Adipocyte (in vitro differentiated cells): ENCODE measurements around the gene CBX5.
"Not testable (repeated sequence)": the region's sequence is repeated elsewhere in the genome, so short reads cannot be mapped to it uniquely, and the experiment has no call there.

Source experiments
- DNase-seq: peaks from one replicate; pipeline ENCODE4 v3.0.0-alpha.2; 2015; ENCODE audit warnings: low read depth
- H3K27me3 ChIP-seq: replicated peaks from 2 replicates; pipeline ENCODE4 v1.7.0; 2013; ENCODE audit warnings: mild to moderate bottlenecking, low read length, moderate library complexity; ENCODE audit not compliant: control insufficient read depth, insufficient read depth
- H3K36me3 ChIP-seq: 2 replicates; pipeline ENCODE4 v1.7.0; 2013; ENCODE audit warnings: low read length, mild to moderate bottlenecking, moderate library complexity; ENCODE audit not compliant: control insufficient read depth, insufficient read depth, severe bottlenecking
- H3K4me1 ChIP-seq: 2 replicates; pipeline ENCODE4 v1.7.0; 2013; ENCODE audit warnings: mild to moderate bottlenecking, low read length, moderate library complexity; ENCODE audit not compliant: control insufficient read depth, insufficient read depth
- H3K4me3 ChIP-seq: 2 replicates; pipeline ENCODE4 v1.7.0; 2013; ENCODE audit warnings: mild to moderate bottlenecking, low read length, moderate library complexity
- H3K9ac ChIP-seq: 2 replicates; pipeline ENCODE4 v1.7.0; 2013; ENCODE audit warnings: mild to moderate bottlenecking, low read length, moderate library complexity
- H3K9me3 ChIP-seq: 2 replicates; pipeline ENCODE4 v1.7.0; 2013; ENCODE audit warnings: mild to moderate bottlenecking, low read length, moderate library complexity; ENCODE audit not compliant: control insufficient read depth

Gene CBX5

DNA sequence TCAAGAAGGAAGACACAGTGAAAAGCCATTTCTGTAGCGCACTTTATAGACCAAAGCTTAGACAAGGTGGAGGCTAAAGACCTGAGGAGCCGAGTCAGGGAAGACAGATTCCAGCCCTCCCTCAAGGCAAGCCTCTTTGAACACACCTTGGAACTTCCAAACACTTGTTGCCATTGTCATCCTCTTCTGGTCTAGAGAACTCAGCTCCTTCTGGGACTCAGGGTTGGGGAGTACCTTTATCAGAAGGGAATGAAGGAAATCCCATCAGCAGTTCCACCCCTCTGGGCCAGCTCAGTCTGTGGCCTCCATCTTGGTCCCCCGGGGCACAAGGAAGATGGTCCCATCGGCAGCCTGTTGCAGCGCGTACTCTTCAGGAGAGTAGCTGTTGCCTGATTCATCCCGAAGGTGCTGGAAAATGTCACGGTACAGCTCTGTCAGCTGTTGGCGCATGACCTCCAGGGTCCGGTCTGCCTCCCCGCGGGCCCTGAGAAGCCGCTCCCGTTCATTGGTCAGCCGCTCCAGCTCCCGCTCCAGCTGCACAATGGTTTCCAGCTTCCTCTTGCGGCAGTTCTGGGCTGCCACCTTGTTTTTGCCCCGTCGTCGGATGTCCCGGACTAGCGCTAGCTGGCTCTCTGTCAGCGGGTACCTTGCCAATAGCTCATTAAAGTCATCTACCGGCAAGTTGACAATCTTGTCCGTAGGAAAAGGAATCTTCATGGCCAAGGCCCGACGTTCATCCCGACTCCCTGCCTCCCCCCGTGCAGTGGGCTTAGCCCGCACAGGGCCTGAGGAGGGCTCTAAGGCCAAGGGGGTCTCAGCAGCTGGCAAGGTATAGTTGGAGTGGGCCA is 12.4 kb upstream of the CBX5 start:
- H3K9ac ChIP-seq: no peak overlapping the region
- no peaks in the 10 kb centered on the region for H3K9me3 ChIP-seq
- H3K27me3 ChIP-seq: no peaks in the 10 kb centered on the region
- H3K36me3 ChIP-seq: peaks cover 11% of the 10 kb centered on the region
- H3K4me1 ChIP-seq: peaks cover 4% of the 10 kb centered on the region
- DNase-seq: no peak
- H3K4me3 ChIP-seq: no peak overlapping the region

DNA sequence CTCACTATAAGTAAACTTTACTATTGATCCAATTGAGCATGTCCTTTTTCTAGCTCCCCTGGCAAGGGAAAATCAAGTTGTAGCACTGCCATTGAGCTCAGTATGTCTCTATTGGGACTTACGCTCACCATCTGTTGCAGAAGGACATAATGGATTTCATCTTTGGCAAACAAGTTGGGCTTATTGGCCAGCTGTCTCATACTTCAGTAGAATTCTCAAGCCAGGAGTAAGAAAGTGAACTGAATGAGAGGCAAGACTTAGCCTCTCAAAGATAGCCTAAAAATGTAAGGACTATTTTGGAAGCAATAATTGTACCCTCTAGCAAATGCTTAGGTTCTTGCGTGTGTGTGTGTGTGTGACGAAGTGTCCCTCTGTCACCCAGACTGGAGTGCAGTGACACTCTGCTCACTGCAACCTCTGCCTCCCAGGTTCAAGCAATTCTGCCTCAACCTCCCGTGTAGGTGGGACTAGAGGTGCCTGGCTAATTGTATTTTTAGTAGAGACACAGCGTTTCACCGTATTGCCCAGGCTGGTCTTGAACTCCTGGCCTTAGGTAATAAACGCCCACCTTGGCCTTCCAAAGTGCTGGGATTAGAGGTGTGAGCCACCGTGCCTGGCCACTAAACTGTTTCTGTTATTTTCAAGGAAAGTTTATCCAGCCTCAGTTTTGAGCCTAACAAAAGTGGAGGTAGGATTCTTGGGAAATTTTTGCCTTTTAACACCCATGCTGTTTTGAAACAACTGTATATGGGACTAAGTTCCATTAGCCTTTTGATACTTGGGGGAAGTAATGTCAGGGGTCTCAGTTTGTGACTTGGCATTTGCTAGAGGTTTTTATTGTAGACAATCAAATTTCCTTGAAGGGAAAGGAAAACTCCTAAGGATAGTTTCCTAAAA is 7.6 kb upstream of the CBX5 start:
- peaks cover 36% of the 10 kb centered on the region for H3K4me1 ChIP-seq
- H3K4me3 ChIP-seq: no peak overlapping the region
- peaks cover 58% of the 10 kb centered on the region for H3K36me3 ChIP-seq
- DNase-seq: no peak
- no peak overlapping the region for H3K9ac ChIP-seq
- H3K27me3 ChIP-seq: no peaks in the 10 kb centered on the region
- no peaks in the 10 kb centered on the region for H3K9me3 ChIP-seq

DNA sequence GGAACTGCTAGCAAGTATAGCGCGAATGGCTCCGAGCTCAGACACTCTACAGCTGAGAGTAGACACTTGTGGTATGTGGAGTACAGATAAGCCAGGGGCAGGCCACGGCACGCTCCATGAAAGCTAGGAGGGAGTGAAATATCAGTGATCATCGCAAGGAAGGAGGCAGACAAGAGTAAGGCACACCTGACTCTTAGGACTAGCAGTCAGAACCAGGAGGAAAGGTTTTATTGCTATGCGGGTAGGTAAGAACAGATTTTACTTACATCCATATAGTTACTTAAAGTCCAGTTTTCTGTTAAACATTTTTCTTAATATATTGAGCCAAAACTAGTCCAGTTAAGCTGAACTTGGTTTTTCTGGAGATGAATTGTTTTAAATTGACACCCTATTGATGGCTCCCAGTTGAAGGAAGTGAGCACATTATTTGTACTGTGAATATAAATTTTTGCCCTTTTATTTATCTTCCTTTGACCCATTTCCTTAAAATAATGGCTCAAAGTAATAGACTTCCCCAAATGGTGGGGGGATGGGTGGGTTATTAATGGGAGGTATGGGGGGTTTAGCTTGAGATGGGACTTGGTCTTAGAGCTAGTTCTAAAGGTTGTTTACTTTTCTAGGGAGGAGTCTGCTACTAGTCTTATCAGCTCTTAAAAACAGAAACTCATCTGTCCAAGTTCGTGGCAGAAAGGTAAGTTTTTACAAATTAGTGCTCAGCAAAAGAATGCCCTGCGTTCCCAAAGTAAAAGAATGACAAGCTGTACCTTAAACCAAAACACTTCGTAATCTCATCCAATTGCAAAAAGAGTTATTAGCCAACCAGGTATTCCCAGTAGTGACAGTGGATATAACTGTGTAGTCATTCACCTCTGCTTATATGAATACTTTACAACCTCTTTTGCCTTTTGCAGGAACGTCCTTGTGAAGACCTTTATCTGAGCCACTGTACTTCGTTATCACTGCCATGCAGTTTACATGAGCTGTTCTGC is 6.4 kb upstream of the CBX5 start:
- DNase-seq: no peak
- peak overlapping the region; percentile 58 for H3K9ac ChIP-seq
- H3K9me3 ChIP-seq: no peaks in the 10 kb centered on the region
- peaks cover 42% of the 10 kb centered on the region for H3K4me1 ChIP-seq
- H3K36me3 ChIP-seq: peaks cover 70% of the 10 kb centered on the region
- H3K4me3 ChIP-seq: peak overlapping the region; percentile 14
- H3K27me3 ChIP-seq: no peaks in the 10 kb centered on the region

DNA sequence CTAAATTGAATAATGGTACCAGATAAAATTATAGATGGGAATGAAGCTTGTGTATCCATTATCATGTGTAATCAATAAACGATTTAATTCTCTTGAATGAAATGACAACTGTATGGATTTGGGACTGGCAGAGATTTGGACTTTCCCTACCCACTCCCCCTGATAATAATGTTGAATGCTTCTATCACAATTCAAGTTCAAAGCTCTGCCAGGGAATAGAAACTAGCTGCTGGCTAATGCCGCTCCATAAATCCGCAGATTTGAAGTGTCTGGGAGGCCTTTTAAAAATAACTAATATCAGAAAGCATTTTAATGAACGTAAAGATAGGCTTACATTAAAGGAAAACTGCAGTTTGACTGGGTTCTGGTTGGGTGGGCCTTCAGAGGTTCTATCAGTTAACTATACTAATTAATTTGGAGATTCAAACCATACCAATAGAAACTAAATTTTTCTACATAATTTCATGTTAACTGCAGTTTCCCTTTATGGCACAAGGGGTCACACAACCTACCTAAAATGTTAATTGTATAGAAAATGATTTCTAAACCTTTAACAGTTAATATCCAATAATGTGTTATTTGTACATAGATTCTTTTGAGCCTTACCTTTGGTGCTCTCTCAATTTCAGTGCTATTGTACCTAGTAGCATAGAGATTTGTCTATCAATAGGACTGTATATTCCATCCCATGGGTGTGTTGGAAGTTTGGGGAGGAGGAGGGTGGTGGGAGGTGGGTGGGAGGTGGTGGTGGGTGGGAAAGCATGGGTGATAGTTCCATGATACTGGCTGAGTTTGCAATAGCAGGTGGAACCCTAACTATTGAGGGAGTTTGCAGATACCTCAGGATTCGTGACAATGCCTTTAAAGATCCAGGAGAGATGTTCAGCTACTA is 5.5 kb upstream of the CBX5 start:
- H3K4me1 ChIP-seq: peaks cover 42% of the 10 kb centered on the region
- H3K27me3 ChIP-seq: no peaks in the 10 kb centered on the region
- peak overlapping the region; percentile 66 for H3K4me3 ChIP-seq
- H3K9me3 ChIP-seq: no peaks in the 10 kb centered on the region
- peak overlapping the region; percentile 60 for H3K9ac ChIP-seq
- H3K36me3 ChIP-seq: peaks cover 71% of the 10 kb centered on the region
- peak; percentile 38 for DNase-seq

DNA sequence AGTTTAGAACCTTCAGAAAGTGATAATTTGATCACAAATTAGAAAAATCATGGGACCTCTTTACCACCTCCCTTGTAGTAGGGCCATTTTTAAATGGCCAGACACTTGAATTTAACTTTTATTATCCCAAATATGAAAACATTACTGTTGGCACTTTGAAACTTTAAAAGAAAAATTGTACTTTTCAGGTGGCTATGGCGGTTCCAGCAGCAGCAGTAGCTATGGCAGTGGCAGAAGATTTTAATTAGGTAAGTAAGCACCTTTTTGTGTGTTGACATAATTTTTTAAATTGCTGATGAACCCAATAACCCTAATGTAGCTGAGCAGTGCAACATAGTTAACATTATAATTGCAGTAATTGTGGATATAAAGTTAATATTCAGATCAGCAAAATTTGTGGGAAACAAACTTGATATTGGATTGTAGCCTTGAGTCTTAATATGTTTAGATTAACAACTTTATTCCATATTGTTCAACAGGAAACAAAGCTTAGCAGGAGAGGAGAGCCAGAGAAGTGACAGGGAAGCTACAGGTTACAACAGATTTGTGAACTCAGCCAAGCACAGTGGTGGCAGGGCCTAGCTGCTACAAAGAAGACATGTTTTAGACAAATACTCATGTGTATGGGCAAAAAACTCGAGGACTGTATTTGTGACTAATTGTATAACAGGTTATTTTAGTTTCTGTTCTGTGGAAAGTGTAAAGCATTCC is 4.3 kb upstream of the CBX5 start:
- Histone ChIP-seq H3K9ac (peak overlapping the region; percentile 100), H3K4me1 (peaks cover 42% of the 10 kb centered on the region), H3K36me3 (peaks cover 71% of the 10 kb centered on the region), H3K4me3 (peak overlapping the region; percentile 96)
- H3K27me3 ChIP-seq, H3K9me3 ChIP-seq, DNase-seq: not testable (repeated sequence)

DNA sequence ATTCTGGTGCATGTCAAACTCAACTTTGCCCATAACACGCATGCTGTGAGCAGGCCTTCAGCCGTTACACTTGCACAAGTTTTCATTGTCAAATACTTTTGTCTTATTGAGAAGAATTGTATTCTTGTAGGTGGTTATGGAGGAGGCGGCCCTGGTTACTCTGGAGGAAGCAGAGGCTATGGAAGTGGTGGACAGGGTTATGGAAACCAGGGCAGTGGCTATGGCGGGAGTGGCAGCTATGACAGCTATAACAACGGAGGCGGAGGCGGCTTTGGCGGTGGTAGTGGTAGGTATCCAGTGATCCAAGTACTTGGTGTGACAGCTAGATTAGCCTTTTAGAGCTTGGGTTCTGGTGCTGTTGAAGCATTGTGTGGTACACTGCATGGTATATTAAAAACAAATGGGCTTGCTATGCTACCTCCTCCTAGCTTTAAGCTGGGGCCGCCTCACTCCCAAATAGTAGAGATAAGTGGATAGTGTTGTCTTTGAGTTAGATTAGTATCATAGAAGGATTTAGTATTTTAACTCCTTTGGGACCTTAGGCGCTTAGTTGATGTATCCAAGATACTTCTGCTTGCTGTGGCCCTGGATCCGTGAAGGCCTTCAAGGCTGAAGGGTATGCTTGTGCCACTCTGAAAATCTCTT is 3.1 kb upstream of the CBX5 start:
- Histone ChIP-seq H3K9me3 (no peaks in the 10 kb centered on the region), H3K4me3 (peak overlapping the region; percentile 96), H3K27me3 (no peaks in the 10 kb centered on the region), H3K36me3 (peaks cover 68% of the 10 kb centered on the region), H3K4me1 (peaks cover 51% of the 10 kb centered on the region), H3K9ac (peak overlapping the region; percentile 100)
- DNase-seq: no peak

DNA sequence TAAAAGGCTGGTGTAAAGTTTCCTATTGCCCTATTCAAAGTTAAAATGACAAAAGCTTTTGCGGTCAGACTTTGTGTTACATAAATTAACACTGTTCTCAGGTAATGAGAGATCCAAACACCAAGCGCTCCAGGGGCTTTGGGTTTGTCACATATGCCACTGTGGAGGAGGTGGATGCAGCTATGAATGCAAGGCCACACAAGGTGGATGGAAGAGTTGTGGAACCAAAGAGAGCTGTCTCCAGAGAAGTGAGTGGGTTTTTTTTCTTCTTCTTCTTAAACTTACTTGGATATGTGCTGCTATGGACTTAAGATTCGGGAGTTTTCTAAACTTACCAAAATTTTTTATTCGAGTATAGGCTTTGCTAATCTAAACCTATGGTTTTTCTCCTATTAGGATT is 1.8 kb upstream of the CBX5 start:
- Histone ChIP-seq H3K4me1 (peaks cover 52% of the 10 kb centered on the region), H3K36me3 (peaks cover 54% of the 10 kb centered on the region), H3K4me3 (peak overlapping the region; percentile 96), H3K9ac (peak overlapping the region; percentile 100)
- not testable (repeated sequence) for H3K9me3 ChIP-seq, H3K27me3 ChIP-seq, DNase-seq

DNA sequence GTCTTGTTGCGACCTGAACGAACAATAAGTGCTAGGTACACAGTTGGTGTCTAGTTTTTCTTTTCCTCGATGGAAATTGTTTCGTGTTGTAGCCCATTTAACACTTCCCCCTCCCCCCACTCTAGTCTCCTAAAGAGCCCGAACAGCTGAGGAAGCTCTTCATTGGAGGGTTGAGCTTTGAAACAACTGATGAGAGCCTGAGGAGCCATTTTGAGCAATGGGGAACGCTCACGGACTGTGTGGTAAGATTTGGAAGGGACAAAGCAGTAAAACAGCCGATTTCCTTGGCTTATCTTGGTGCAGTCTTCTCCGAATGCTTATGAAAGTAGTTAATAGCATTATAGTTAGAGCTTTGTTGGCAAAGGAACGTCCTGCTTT is 1.3 kb upstream of the CBX5 start:
- H3K4me3 ChIP-seq: peak overlapping the region; percentile 96
- not testable (repeated sequence) for H3K9me3 ChIP-seq, DNase-seq, H3K27me3 ChIP-seq
- H3K36me3 ChIP-seq: peaks cover 50% of the 10 kb centered on the region
- peaks cover 51% of the 10 kb centered on the region for H3K4me1 ChIP-seq
- peak overlapping the region; percentile 100 for H3K9ac ChIP-seq

DNA sequence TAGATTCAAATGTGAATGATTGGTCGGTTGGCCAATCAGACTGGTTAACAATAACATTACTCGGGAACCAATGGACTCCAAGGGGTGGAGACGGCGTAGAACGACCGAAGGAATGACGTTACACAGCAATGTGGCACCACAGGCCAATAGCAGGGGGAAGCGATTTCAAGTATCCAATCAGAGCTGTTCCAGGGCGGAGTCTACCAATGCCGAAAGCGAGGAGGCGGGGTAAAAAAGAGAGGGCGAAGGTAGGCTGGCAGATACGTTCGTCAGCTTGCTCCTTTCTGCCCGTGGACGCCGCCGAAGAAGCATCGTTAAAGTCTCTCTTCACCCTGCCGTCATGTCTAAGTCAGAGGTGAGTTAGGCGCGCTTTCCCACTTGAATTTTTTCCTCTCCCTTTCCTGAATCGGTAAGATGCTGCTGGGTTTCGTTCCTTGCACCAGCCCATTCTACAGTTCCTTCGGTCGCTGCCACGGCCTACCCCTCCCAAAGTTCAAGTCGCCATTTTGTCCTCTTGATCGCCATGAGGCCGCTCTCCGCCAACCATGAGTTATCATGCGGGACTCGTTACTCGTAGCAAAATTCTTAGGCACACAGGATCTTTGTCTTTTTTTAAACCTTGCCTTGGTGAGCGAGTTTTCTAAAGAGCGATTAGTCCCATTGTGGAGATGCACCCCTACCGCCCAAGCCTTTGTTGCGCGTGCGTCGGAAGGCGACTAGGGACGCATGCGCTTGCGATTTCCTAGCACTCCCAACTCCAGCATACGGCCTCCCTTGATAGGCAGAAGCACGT is 742 bp upstream of the CBX5 start, which contains the start of gene HNRNPA1:
HNRNPA1 (plus strand) TSS at position 259 of the 793 bp plus-strand sequence; CDS start at position 341, 82 bp downstream.
- H3K4me1 ChIP-seq: peaks cover 46% of the 10 kb centered on the region
- H3K9me3 ChIP-seq: no peaks in the 10 kb centered on the region
- H3K27me3 ChIP-seq: no peaks in the 10 kb centered on the region
- peak; percentile 99 for DNase-seq
- H3K9ac ChIP-seq: peak within 1 kb of the TSS; percentile 100
- H3K36me3 ChIP-seq: peaks cover 45% of the 10 kb centered on the region
- peak within 1 kb of the TSS; percentile 96 for H3K4me3 ChIP-seq
